Measurements from ENCODE around the gene PLAA.

The PLAA gene

GRCh38 chr9:26950521-26950920 is 3.5 kb upstream of the PLAA start:
- H3K4me3 ChIP-seq (replicated peaks; ENCODE audit: low read depth, low read length), result no peak overlapping the region
- no peak for TF ChIP-seq CTCF (IDR thresholded peaks at IDR 0.05; ENCODE audit: low read depth, low read length, missing control alignments)
- DNase-seq (ENCODE audit: extremely low read depth, low read depth), result no peak

GRCh38 chr9:26949637-26950069 is 2.6 kb upstream of the PLAA start:
- DNase-seq (ENCODE audit: extremely low read depth, low read depth), result no peak
- TF ChIP-seq CTCF (IDR thresholded peaks at IDR 0.05; ENCODE audit: low read depth, low read length, missing control alignments), result no peak
- H3K4me3 ChIP-seq (replicated peaks; ENCODE audit: low read depth, low read length), result no peak overlapping the region

DNA sequence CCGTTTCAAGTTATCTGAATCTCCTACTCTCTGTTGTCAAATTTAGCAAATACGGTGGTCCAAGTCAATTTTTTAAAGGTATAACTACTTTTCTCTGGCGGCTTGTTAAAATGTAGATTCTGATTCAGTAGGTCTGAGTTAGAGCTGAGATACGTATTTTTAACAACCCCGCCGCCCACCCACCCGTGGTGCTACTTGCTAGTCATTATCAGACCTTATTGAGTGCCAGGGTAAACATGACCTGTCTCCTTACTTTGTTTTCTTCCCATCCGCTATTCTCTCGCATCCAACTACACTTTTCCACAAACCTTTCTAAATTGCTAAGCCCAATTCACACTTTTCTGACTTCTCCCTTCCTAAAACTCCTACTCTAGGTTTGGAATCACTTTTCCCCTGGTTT is 694 bp upstream of the PLAA start:
- no peak for DNase-seq (ENCODE audit: extremely low read depth, low read depth)
- no peak for TF ChIP-seq CTCF (IDR thresholded peaks at IDR 0.05; ENCODE audit: low read depth, low read length, missing control alignments)
- H3K4me3 ChIP-seq (replicated peaks; ENCODE audit: low read depth, low read length), result peak overlapping the region; percentile 78

GRCh38 chr9:26945591-26945990 is 1.5 kb downstream of the PLAA start:
- no peak for DNase-seq (ENCODE audit: extremely low read depth, low read depth)
- TF ChIP-seq CTCF (IDR thresholded peaks at IDR 0.05; ENCODE audit: low read depth, low read length, missing control alignments), result no peak
- H3K4me3 ChIP-seq (replicated peaks; ENCODE audit: low read depth, low read length), result peak overlapping the region; percentile 78

DNA sequence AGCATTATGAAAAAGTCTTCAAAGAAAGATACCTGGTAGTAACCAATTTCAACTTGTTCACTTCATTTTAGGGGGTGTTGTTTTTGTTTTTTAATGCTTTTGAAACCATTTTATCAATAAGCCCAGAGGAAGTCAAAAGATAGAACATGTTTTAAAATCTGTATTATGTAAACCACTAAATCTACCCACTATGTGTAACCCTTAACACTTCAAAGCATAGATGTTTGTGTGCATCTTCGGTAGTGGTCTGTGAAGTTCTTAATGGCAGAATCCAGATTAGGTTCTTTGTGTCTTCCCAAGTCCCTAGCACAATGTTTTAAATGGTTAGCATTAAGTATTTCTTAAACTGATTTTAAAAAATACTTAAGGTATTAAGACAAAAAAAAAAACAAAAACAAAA is 6.3 kb downstream of the PLAA start:
- no peak for TF ChIP-seq CTCF (IDR thresholded peaks at IDR 0.05; ENCODE audit: low read depth, low read length, missing control alignments)
- no peak for DNase-seq (ENCODE audit: extremely low read depth, low read depth)
- no peak overlapping the region for H3K4me3 ChIP-seq (replicated peaks; ENCODE audit: low read depth, low read length)

DNA sequence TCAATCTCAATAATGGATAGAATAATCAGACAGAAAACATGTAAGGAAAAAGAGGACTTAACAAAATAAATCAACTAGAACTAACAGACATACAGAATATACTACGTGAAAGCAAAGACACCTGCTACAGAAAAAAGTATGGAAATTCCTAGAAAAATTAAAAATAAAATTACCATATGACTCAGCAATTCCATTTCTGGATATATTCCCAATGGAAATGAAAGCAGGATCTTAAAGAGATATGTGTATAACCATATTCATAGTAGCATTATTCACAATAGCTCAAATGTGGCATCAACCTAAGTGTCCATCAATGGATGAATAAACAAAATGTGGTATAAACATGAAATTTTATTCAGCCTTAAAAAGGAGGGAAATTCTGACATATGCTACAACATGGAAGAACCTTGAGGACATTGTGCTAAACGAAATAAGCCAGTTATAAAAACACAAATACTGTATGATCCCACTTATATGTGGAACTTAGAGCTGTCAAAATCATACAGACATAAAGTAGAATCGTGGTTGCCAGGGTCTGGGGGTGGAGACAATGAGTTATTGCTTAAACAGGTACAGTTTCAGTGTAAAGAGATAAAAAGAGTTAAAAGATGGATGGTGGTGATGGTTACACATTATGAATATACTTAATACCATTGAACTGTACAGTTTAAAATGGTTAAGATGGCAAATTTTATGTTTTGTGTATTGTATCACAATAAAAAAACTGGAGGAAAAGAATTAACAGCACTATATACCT is 6.9 kb downstream of the PLAA start:
- DNase-seq (ENCODE audit: extremely low read depth, low read depth), result no peak
- TF ChIP-seq CTCF (IDR thresholded peaks at IDR 0.05; ENCODE audit: low read depth, low read length, missing control alignments), result no peak
- H3K4me3 ChIP-seq (replicated peaks; ENCODE audit: low read depth, low read length), result no peak overlapping the region
